Anterior cingulate cortex (tissue), 58 donors: ENCODE data around the gene ADCY1.

Source experiments
- DNase-seq, 58 donors: peaks; one replicate each; lab custom pipeline; 2025; lab: John Stamatoyannopoulos, UW

ADCY1 gene

DNA sequence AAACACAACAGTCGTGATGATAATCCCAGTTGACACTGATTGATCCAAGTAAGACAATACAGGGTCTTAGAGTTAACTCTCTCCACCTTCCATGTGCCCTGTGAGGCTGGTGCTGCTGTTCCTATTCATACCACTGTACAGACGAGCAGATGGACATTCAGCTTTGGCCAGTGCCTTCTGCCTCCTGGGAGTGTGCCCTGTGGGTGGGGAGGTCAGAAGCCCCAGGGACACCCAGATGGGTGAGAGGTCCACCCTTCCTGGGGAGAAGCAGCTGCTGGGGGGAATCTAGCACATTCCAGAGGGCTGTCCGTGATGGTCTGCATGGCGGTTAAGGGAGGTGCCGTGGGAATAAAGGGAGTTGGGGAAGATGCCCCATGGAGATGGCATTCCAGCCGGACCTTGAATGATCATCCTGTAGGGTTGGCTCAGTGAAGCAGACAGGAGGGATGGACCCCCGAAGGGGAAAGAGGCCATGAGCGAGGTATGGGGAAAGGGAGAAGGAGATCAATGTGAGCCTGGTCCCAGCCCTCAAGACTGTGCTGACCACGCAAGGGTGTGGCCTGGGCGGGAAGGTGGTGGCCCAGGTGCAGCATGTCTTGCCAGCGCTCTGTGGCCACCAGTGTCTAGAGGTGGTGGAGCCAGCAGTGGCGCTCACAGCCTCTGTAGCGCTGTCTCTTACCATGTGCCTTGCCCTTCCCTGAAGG is 74.0 kb downstream of the ADCY1 start:
- no peak for DNase-seq

- no peak for DNase-seq
Measured at GRCh38 chr7:45648671-45648995, 74.5 kb downstream of the ADCY1 start.

DNA sequence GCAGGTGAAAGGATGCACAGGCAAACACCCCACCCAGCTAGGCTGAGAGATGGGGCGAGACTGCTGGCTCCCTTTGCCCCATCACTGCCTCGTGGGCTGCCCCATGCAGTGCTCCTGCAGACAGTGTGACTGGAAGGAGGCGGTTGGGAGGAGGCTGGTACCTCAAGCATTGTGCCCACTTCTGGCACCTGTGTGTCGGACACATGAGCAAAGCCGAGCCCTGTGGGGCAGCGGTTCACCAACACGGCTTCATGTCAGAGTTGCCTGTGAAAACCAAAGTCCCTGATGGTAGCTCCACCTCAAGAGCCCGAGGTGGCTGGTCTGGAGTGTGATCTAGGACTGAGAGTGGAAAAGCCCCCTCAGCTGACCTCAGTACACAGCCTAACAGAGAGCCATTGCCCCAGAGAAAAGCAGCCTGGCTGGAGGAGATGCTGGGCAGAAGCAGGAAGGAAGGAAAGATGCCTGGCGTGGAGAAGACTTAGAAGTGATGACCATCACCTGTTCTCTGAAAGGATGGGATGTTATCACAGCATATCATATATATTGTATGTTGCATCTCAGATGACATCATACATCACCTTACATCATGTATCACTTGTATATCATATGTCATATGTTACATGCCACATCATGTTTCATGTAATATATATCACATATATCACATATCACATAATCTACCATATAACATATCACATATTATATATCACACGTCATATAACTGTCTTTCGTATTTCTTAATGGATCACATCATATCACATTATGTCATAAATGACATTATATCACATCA is 75.6 kb downstream of the ADCY1 start:
- no peak for DNase-seq

- DNase-seq: no peak
Measured at GRCh38 chr7:45650404-45651394, 76.5 kb downstream of the ADCY1 start.

GRCh38 chr7:45651540-45651939 is 77.4 kb downstream of the ADCY1 start:
- no peak for DNase-seq

- DNase-seq: no peak
Measured at GRCh38 chr7:45652630-45653029, 78.5 kb downstream of the ADCY1 start.

DNA sequence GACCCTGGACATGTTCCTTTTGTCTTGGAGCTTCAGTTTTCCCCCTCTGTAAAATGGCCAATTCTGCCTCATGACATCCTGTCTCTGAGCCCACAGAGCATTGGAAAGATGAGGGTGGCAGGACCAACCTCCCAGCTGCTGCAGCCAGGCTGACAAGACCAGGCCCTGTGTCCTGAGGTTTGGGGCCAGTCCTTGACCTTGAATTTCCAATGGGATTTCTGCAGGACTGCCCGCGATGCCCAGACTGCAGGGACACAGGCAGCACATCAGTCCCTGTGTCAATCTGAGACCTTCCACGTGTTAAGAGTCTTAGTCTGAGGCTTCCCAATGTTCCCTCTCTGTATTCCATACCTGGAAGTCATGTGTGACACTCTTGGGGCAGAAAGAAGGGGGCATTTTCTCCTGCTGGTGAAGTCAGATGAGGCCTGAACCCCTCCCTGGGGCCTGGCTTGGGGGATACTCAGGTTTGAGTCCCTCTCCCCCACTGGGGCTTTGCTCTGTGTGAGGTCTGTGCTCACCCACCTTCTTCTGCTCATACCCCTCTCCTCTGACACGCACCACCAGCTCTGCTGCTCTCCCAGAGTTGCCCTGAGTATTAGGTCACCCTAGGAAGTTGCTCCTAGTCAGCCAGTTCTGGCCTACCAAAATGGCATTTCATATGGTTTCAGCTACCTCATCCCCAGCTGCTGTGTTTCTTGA is 79.2 kb downstream of the ADCY1 start:
- DNase-seq: no peak

DNA sequence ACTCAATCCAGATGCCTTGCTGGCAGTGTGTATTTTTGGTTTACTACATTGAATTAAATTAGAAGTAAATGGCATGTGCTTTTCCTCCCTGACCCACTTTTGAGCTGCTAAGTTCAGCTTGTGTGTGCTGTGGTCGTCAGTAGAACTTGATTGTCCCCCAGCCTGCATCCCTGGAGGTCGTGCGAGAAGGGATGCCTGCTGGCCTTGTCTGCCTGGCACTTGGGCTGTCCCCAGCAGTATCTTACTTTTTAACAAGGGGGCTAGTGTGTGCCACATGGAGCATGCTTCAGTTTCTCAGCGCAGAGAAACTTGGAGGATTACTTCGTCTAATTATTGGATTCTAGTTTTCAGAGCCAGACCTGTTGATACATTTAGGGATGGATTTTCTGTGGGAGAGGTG is 80.2 kb downstream of the ADCY1 start:
- no peak for DNase-seq

DNA sequence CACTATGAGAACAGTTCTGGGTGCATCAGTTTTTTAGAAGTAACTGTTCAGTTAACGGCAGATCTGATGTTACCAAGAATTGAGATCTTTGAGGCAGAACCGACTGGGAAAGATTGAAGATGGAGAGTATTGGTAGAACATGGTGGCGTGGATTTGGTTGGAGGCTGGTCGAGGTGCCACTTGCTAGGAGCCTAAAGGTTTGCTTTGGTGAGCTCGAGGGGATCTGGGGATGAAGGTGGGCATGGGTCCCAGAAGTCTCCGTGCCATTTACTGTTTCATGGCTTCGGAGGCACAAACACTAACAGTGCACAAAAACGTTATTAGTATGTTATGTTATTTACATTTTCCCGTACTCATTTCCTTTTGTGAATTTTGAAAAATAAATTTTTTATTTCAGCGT is 81.4 kb downstream of the ADCY1 start:
- DNase-seq: no peak

- no peak for DNase-seq
Measured at GRCh38 chr7:45656431-45656830, 82.3 kb downstream of the ADCY1 start.

GRCh38 chr7:45657136-45657889 is 83.1 kb downstream of the ADCY1 start:
- DNase-seq: no peak

DNA sequence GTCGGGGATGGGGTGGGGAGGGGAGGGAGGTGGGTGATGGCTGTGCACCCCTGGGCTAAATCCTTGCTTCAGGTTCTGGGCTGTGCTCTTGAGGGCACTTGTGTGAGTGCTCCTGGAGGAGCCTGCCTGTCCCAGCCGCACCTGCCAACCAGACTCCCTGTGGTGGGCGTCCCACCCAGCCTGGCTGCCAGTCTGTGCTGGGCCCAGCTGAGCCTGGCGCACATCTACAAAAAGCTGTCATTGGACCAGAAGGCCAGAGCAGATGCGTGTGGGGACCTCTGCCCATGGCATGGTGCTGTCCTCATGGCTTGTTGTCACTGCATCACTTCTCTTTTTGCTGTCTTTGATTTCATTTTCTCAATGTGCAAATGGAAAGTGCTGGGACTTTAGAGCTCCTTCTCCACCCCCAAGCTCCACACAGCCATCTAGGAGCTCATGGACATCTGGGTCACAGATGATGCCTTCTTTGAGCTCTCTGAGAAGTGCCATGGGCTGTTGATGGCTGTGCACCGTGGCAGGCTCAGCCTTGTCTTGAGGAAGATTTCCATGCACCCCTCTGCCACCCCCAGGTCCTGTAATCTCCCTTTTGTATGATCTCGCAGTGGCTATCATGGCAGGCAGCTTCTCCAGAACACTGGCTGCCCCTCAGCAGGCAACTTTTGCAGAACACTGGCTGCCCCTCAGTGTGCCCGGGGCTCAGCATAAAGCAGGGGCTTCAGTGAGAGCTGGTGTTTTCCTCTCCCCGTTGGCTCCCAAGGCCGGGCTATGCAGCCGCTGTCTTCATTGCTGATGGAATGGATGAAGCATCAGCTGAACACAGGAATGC is 83.9 kb downstream of the ADCY1 start:
- DNase-seq: no peak

GRCh38 chr7:45658716-45659495 is 84.7 kb downstream of the ADCY1 start:
- DNase-seq: peak in 2 of 58 donors; percentile 14 to 40

DNA sequence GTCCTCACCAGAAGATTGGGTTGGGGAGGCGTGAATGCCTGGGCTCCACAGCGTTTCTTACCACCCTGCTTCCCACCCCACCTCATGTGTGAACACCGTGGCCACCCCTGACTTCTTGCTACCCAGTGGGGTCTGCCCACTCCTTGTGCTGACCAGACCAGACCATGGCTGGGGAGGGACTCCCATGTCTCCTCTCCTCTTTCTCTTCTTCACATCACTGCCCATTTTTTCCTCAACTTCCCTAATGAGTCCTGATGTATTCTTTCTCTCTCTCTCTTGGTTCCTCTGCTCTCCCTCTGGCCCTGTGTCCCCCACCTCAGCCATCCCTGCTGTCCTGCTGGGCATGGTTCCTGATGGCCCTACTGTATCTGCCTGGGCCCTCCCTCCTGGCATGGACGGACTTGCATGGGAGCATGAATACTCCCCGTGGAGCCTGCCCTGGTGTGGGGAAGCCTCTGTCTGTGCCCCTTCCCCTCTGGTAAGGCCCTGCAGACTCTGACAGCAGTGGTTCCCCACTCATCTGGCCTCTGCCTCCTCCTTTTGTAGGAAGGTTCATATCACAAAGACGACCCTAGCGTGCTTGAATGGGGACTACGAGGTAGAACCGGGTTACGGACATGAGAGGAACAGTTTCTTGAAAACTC is 85.5 kb downstream of the ADCY1 start:
- peak in 1 of 58 donors; percentile 21 for DNase-seq

DNA sequence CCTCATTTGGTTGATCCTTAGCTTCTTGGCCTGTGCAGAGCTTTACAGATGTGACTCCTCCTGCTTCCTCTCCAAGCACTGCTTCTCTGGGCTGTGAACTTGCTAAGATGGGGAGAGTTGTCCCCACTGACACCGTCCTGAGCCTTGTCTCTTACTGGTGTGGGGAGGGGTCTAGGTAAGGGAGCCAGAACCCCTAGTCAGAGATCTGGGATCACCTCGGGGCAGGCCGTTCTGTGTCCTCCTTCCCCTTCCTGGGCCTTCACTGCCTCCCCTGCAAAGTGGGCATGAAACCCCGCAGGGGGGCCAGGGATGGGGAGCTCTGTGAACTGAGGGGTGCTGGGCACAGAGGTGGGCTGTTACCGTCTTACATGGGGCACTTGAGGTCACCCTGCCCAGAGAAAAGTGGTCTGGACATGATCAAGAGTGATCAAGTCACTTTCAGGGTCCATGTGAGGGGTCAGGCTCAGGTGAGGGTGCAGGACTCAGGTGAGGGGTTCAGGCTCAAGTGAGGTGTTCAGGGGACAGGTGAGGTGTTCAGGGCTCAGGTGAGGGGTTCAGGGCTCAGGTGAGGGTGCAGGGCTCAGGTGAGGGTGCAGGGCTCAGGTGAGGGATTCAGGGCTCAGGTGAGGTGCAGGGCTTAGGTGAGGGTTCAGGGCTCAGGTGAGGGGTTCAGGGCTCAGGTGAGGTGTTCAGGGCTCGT is 86.2 kb downstream of the ADCY1 start:
- DNase-seq: no peak

DNA sequence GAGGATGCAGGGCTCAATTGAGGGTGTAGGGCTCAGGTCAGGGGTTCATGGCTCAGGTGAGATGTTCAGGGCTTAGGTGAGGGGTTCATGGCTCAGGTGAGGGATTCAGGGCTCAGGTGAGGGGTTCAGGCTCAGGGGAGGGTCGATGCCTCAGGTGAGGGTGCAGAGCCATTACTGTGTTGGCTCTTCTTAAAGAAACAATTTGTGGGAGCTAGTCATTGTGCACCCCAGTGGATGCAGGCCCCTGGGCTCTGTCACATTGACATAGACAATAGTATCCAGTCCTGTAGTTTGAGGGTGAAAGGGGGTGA is 86.7 kb downstream of the ADCY1 start:
- no peak for DNase-seq
